ENCODE data around the gene RPS15.

- no peak for TF ChIP-seq CTCF (IDR thresholded peaks at IDR 0.05)
- TF ChIP-seq POLR2A (IDR thresholded peaks at IDR 0.05) = no peak
- TF ChIP-seq POLR2AphosphoS5 (IDR thresholded peaks at IDR 0.05; ENCODE audit: insufficient read depth in 1 of 2, low read depth in 1 of 2) = no peak
Measured at GRCh38 chr19:1425902-1426301, 12.3 kb upstream of the RPS15 start.
